ENCODE results near the gene ALDH18A1.

DNA sequence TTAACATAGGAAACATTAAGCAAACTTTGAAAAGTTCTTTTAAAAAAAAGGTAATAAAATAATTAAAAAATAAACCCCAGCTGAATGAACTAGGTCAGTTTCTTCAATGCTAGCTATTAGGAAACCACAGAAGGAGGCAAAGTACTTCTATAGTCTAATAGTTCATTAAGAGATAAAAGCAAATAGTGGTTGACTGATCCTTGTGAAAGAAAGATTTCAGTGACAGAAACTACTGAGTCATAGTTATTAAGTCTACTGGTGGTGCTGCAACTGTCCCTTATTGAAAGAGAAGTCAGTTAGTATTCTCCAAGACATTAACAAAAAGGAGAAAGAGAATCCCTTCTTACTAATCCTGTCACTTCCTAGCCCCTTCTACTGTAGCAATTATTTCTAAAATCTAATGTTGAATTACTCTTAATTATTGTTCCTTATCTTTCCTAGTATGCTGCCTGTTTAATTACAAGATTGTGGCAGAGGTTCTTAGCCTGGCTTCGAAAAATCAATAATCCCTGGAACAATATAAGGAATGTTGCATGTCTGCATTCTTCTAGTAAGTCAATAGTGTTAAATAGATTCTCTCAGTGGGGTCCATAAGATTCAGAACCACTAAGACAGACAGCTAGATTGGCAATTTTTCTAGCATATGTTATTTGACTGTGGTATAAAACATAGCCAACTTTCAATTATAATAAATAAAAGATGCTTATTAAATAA, 19.0 kb upstream of the ALDH18A1 start:
- TF ChIP-seq, protein P1, sequence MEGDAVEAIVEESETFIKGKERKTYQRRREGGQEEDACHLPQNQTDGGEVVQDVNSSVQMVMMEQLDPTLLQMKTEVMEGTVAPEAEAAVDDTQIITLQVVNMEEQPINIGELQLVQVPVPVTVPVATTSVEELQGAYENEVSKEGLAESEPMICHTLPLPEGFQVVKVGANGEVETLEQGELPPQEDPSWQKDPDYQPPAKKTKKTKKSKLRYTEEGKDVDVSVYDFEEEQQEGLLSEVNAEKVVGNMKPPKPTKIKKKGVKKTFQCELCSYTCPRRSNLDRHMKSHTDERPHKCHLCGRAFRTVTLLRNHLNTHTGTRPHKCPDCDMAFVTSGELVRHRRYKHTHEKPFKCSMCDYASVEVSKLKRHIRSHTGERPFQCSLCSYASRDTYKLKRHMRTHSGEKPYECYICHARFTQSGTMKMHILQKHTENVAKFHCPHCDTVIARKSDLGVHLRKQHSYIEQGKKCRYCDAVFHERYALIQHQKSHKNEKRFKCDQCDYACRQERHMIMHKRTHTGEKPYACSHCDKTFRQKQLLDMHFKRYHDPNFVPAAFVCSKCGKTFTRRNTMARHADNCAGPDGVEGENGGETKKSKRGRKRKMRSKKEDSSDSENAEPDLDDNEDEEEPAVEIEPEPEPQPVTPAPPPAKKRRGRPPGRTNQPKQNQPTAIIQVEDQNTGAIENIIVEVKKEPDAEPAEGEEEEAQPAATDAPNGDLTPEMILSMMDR (IDR thresholded peaks at IDR 0.05 in 4 of 5, conservative IDR thresholded peaks at IDR 0.05 in 1 of 5) = no peak
- no peak for TF ChIP-seq POLR2A (IDR thresholded peaks at IDR 0.05)
